Kidney capillary endothelial cell (primary cell): ENCODE data around the gene CT47A1.
"Not testable (repeated sequence)": the region's sequence is repeated elsewhere in the genome, so short reads cannot be mapped to it uniquely, and the experiment has no call there.

Experiments used
- DNase-seq: peaks from one replicate; pipeline ENCODE4 v3.0.0-alpha.2; 2018; ENCODE audit warnings: low spot score

The CT47A1 gene

GRCh38 chrX:120985660-120986059 is at the start of gene CT47A1:
TSS of gene CT47A1 (minus strand) at chrX:120985760. CDS start at chrX:120985529, 231 bp downstream.
- not testable (repeated sequence) for DNase-seq

GRCh38 chrX:121032531-121032930 is 47.0 kb upstream of the CT47A1 start:
- no peak for DNase-seq

DNA sequence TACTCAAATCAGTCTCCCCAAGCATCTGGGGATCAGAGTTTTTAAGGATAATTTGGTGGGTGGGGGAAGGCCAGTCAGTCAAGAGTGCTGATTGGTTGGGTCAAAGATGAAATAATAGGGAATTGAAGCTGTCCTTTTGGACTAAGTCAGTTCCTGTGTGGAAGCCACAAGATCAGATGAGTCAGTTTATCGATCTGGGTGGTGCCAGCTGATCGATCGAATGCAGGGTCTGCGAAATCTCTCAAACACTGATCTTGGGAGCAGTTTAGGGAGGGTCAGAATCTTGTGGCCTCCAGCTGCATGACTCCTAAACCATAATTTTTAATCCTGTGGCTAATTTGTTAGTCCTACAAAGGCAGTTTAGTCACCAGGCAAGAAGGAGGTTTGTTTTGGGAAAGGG is 44.5 kb upstream of the CT47A1 start:
- DNase-seq: no peak

DNA sequence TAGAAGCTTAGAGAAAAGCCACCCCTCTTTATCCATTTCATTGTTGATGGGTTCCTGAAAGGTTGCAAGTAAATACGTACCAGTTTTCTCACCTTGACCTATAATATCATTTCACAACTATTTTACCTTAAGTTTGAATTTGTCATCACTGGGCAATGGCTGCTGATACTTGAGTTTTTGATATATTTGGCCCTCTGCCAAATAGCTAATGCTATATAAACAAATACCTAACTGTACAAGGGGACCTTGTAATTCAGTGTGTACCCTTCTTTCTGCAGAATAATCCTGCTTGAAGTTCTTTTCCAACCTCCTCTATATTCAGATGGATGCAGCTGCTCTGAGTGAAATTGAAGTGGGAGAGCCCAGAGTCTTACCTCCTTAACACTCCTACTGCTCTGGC is 42.9 kb upstream of the CT47A1 start:
- no peak for DNase-seq

- DNase-seq: no peak
Observed at GRCh38 chrX:121014826-121015225, 29.3 kb upstream of the CT47A1 start.

GRCh38 chrX:121013897-121014455 is 28.4 kb upstream of the CT47A1 start:
- no peak for DNase-seq

- no peak for DNase-seq
Observed at GRCh38 chrX:121011254-121011653, 25.7 kb upstream of the CT47A1 start.

GRCh38 chrX:121010218-121010617 is 24.7 kb upstream of the CT47A1 start:
- DNase-seq: no peak

DNA sequence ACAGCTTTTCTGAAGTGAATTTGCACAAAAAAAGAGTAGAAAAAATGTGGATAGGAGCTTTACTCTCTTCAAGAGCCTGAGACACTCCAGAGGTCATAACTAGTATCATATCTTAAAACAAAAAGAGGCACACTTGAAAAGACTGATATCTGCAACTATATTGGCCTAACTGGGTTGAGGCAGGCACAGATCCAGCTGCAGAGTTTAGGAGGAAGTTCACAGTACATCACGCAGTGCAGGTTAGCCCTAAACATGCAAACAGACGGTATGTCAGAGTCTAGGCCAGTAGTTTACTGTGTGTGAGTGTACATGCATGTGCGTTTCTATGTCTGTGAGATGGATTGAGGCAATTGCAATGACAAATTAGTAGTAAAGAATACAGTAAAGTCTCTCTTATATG is 24.2 kb upstream of the CT47A1 start:
- no peak for DNase-seq

- no peak for DNase-seq
Observed at GRCh38 chrX:121008920-121009319, 23.4 kb upstream of the CT47A1 start.

DNA sequence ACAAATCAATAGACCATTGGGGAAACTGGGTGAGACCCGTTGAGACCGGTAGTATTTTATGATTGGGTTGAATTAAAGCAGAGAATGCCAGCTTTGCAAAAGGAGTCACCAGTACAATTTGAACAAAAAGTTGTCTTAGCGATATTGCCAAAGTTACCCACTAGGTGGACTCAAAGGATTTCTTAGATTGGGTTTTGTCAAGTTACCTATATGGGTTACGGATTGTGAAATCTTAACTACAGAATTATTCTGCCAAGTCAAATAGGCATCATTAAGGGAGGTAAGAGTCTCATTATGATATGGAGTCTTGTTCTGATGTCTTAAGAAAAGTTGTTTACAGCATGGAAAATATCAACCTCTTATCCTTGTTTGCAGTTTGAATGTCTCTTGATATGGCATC is 15.0 kb upstream of the CT47A1 start:
- DNase-seq: no peak

GRCh38 chrX:120999413-120999812 is 13.9 kb upstream of the CT47A1 start:
- DNase-seq: no peak

DNA sequence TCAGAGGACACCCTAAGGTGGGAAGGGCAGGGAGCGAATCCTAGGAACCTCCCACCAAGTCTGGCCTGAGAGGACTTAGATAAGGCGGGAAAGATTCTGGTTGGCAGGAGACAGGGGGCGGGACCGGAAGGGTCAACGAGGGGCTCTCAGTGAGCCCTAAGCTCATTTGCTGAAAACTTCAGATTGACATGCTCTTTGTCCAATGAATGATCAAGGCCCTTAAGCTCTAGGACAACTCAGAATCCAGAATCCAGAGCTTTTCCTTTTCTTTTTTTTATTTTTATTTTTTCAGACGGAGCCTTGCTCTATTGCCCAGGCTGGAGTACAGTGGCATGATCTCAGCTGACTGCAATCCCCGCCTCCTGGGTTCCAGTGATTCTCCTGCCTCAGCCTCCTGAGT is 29.1 kb downstream of the CT47A1 start, which contains the start of gene CT47A7:
CT47A7 (minus strand) TSS at position 101 of the 400 bp plus-strand sequence. CDS start 255 bp downstream, outside the sequence.
- DNase-seq: not testable (repeated sequence)
